GM19324 (cell line): ENCODE data around the gene FAM32A.
"Not testable (repeated sequence)": the region's sequence is repeated elsewhere in the genome, so short reads cannot be mapped to it uniquely, and the experiment has no call there.

Experiments used
- ATAC-seq: cut with Tn5 transposase; IDR thresholded peaks from one replicate; pipeline ENCODE4 v1.9.1; 2021; ENCODE audit warnings: mild to moderate bottlenecking, moderate library complexity; ENCODE audit not compliant: unreplicated experiment, low FRiP score

The FAM32A gene

GRCh38 chr19:16161840-16162239, 23.4 kb upstream of the FAM32A start:
- no peak for ATAC-seq

- no peak for ATAC-seq
Observed at GRCh38 chr19:16164222-16164890, 20.9 kb upstream of the FAM32A start.

DNA sequence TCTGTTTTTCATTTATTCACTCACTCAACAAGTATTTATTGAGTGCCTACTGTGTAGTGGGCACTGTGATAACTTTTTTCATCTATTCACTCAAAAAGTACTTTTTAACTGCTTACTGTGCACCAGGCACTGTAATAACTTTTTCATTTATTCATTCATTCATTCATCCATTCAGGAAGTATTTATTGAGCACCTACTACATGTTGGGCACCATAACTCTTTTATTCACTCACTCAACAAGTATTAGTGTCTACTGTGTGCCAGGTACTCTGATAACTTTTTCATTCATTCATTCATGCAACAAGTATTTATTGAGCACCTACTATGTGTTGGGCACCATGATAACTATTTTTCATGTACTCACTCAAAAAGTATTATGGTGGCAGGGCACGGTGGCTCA, 18.8 kb upstream of the FAM32A start:
- no peak for ATAC-seq

DNA sequence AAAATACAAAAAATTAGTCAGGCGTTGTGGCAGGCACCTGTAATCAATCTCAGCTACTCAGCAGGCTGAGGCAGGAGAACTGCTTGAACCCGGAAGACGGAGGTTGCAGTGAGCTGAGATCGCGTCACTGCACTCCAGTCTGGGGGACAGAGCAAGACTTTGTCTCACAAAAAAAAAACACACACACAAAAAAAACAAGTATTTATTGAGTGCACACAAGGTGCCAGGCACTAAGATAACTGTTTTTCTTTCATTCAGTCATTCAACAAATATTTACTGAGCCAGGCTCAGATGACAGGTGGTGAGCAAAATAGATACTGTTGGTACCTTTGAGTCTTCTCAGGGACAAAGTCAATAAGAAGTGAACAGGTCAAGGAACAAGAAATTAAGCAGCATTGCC, 18.2 kb upstream of the FAM32A start:
- no peak for ATAC-seq

DNA sequence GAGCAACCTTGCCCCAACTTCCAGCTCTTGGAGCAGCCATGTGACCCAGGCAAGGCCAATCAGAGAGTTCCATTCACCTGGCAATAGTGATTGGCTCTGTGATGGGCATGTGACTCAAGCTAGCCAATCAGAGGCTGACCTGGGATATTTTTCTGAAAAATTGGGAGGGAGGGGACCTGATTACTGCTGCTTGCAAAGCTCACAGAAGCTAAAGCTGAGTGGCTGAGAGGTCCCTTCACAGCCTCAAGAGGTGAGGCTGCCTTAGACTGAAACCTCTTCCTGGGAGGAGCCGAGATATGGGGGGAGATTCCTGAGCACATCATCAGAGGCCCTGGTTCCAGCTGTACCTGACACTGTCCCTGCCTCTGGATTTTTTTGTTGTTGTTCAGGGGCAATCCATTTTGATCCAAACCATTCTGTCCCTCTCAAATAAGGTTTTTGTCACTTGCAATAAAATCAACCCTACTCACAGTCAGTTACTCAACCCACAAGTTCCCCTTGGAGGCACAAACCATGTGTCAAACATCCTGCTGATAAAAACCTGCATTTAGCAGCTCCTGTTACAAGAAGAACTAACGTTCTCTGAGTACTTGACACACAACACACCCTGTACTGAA, 16.6 kb upstream of the FAM32A start:
- no peak for ATAC-seq

DNA sequence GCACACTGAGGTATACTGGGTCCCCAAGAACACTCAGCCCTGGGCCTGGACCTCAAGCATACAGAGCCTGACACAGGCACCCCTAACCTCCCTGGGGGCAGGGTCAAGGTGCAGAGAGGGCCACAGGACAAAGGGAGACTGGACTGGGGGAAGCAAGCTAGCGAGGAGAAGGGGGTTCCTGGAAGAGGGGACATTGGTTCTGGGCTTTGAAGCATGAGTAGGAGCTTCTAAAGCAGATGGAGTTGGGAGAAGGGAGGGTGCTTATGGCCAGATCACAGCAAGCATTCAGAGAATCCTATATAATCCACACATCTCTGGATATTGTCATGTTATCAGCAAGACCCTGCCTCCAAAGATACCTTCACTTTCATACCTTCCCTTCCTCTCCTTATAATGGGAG, 15.1 kb upstream of the FAM32A start:
- no peak for ATAC-seq

GRCh38 chr19:16175954-16176353, 9.3 kb upstream of the FAM32A start:
- no peak for ATAC-seq

DNA sequence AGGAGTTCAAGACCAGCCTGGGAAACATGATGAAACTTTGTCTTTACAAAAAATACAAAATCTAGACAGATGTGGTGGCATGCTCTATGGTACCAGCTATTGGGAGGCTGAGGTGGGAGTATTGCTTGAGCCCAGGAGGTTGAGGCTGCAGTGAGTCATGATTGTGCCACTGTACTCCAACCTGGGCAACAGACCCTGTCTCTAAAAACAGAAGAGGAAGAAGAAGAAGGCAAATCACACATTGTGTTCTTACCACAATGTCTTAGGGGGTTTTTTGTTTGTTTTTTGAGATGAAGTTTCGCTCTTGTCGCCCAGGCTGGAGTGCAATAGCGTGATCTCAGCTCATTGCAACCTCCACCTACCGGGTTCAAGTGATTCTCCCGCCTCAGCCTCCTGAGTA, 6.3 kb upstream of the FAM32A start:
- ATAC-seq = not testable (repeated sequence)

DNA sequence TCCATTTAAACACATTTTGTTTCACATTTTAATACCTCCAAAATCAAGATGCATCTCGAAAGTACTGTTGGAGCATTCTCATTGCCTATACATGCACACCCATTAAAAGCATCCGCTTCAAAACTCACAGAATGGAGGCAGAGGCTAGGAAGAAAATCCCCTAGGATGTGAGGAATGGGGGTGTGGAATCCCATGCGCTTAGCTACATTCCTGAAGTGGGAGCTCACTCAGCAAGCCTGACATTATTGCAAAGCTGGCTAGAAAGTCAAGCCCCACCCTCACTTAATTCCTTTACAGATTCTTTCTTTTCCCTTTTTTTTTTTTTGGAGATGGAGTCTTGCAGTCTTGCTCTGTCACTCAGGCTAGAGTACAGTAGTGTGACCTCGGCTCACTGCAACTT, 4.6 kb upstream of the FAM32A start:
- no peak for ATAC-seq

- no peak for ATAC-seq
Observed at GRCh38 chr19:16184665-16185122, 516 bp upstream of the FAM32A start.

DNA sequence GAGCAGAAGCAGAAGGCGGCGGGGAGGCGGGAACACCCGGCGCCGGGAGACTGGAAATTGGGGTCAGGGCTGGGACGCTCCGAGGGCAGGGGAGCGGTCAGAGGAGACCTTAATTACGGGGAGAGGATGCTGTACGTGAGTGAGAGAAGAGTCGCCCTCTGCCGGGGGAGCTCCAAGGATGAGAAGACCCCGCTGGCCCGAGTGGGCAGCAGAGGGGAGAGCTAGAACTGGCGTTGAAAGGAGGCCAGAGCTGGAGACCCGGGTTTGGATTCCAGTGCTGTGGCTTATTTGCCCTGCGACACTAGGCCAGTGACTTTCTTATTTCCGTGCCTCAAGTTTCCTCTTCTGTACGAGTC, 536 bp downstream of the FAM32A start:
- no peak for ATAC-seq

GRCh38 chr19:16188521-16188920, 3.3 kb downstream of the FAM32A start:
- no peak for ATAC-seq

GRCh38 chr19:16190198-16190597, 5.0 kb downstream of the FAM32A start:
- no peak for ATAC-seq

- ATAC-seq = no peak
Observed at GRCh38 chr19:16190736-16191135, 5.5 kb downstream of the FAM32A start.

DNA sequence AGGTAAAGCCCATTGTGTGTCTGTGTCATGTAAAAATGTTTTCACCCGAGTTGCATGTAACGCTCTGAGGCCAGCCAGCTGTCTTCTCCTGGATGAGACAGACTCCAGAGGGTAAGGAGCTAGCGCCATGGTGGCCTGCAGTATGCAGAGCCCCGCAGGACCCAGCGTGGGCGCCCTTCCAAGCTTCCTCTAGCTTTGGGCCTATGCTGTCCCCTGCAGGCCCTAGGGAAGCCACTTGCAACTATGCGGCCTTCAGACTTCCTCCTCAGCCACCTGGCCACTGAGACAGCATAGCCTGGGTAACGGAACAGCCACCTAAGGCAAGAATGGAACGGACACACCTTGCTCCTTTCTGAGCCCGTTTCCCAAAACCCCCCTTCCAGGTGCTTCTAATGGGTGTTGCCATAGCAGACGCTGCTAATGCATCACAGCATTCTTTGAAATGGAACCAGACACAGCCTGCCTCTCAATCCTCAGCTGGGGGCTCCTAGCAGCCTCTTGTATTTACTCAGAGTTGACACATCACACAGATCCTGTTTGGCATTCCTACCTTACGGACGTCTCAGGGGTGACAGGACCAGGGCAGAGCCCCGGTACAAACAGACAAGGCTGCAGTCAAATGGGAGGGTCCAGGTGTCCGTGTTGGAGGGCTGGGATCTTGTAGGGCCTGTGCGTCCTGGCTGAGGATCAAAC, 6.2 kb downstream of the FAM32A start:
- no peak for ATAC-seq

GRCh38 chr19:16193466-16193865, 8.3 kb downstream of the FAM32A start:
- no peak for ATAC-seq

DNA sequence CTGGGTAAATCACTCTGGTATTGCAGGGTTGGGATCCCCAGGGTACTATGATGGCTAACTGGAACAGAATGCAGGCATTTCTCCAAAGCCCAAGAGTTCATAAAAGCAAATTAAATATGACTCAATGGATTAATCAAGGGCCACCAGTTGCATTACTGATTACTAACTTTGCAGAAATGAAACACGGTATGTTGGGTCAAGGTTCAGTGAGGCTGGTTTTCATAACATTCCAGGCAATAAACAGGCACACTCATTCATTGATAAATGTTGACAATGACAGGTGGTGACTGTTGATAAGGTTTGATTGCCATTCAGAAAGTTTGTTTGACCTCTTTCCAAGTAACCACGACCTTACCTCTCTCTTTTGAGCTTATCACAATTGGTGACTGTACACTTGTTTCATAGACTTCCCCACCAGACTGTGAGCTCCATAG, 12.0 kb downstream of the FAM32A start:
- ATAC-seq = no peak

DNA sequence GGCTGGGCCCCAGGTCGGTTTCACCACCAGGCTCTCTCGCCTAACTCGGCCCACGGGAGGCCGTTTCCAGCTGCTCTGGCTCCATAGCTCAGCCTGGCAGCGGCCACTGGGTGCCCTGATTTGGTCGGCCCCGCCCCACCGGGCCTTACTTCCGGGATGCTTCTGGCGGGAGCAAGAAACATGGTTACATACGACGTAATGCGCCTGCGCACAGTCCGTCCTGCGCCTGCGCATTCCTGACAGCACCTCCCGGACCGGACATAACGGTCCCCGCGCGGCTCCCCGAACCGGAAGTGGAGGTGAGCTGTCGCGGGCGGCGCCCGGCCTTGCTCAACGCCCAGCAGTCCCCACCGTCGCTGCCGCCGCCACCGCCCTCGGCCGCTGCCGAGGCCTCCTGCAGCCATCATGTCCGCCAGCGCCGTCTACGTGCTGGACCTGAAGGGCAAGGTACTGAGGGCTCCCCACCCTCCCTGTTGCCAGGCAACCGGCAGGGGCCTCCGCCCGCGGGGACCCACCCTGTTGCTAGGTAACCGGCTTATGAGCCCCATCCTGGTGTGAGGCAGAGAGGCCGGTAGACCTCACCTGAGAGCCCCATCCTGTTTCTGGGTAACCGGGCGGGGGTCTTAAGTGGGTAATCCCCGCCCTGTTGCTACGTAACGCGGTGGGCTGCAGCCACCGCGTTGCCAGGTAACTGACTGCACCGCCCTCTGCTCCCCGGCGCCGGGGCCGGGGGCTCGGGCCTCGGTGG, 12.6 kb downstream of the FAM32A start, which contains the start of gene AP1M1:
TSS of gene AP1M1 (plus strand) at position 290 of the 748 bp plus-strand sequence. CDS start at position 406, 116 bp downstream.
- peak; percentile 89 for ATAC-seq

GRCh38 chr19:16198370-16198651, 13.1 kb downstream of the FAM32A start:
- peak; percentile 3 for ATAC-seq

DNA sequence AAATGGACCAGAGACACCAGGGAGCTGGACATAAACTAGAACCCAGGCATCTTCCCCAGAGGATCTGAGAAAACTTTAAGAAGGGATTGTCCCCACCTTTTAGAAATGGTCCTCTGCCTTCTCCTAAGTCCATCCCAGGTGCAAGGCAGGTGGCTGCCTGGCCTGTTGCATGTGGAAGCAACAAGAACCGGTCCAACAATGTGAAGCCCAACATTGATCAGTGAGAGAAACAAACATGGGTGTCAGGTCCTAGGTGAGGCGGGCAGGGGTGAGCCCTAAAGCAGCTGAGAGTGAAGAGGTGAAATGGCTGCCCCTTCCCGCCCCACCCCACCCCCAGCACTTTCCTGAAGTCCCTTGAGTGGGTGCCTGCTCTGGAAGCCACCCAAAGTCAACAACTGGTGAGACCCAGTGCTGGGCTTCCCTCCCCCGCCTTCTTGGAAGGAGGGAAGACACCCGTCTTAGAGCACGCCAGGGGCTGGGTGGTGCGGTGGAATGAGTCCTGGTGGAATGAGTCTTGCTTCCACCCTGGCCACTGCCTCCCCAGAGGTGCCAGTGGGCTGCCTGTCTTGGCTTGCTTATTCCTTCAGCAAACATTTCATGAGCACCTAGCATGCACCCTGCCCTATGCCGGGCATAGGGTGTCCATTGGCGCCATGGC, 14.2 kb downstream of the FAM32A start:
- no peak for ATAC-seq
